ENCODE measurements around the gene FNDC7. TPM values are rescaled to one million over a fixed set of nuclear protein-coding genes. Genes with fewer than 3 reads are reported as not detected.

The FNDC7 gene
- total and polyA plus RNA-seq, 10 of the 15 experiments (the other 5 are each of a cell fraction or from before 2014, with no cell fraction given), result not detected

DNA sequence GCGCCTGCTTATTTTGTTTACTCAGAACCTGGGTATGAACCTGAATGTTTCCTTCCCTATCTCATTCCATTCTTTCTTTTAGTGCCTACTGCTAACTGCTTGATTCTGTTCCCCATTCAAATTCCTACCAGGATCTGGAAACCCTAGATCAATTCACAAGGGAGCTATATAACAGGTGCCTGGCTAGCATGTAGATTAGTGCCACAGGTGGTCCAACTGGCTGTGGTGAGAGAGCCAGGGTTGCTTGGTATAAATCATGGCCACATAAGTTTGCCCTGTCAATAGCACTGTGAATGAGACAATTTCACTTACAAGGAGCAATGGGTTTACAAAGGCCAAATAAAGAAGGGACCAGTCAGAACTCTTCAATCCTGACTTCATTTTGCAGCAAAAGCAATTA, 27.2 kb upstream of the FNDC7 start:
- no TSS peak for BruUV-seq (replicated peaks)
- POLR2A ChIA-PET, result no interaction called here
- SMC1A ChIA-PET (ENCODE audit: uncharacterized antibody, unreplicated experiment), result no interaction called here
- no peak overlapping the region for H3K27ac ChIP-seq (ENCODE audit: control insufficient read depth, insufficient read depth)
- no peak overlapping the region for H3K9ac ChIP-seq (ENCODE audit: control insufficient read depth, insufficient read depth, low read length)
- intact Hi-C loops (cut with micrococcal nuclease; ENCODE audit: unreplicated experiment) (no loop called here), in situ Hi-C loops (cut with MboI) (no loop called here)
- H4K20me1 ChIP-seq (ENCODE audit: control insufficient read depth, insufficient read depth), result no peaks in the 10 kb centered on the region
- ATAC-seq, result no peak
- H3K36me3 ChIP-seq (ENCODE audit: control insufficient read depth in 2 of 2, insufficient read depth in 2 of 2, low read length in 1 of 2), result no peaks in the 10 kb centered on the region
- no peak overlapping the region for H2AFZ ChIP-seq (ENCODE audit: control insufficient read depth, low read depth, low read length)
- H3K4me1 ChIP-seq (ENCODE audit: control insufficient read depth, insufficient read depth, low read length), result no peaks in the 10 kb centered on the region
- TF ChIP-seq PML (IDR thresholded peaks at IDR 0.05; ENCODE audit: low read length), result no peak
- TF ChIP-seq ZBED1 (IDR thresholded peaks at IDR 0.05; ENCODE audit: borderline replicate concordance), result no peak
- no peak for TF ChIP-seq EZH2 (IDR thresholded peaks at IDR 0.05; ENCODE audit: borderline replicate concordance, control insufficient read depth, low read depth, low read length)
- TF ChIP-seq GATAD2B (conservative IDR thresholded peaks at IDR 0.05; ENCODE audit: low read depth), result no peak
- no peak for TF ChIP-seq YBX1 (IDR thresholded peaks at IDR 0.05)
- TF ChIP-seq POU2F2 (IDR thresholded peaks at IDR 0.05; ENCODE audit: borderline replicate concordance, low read depth, low read length), result no peak
- no peak for TF ChIP-seq ATF7 (IDR thresholded peaks at IDR 0.05; ENCODE audit: low read depth)
- TF ChIP-seq MTA2 (IDR thresholded peaks at IDR 0.05; ENCODE audit: low read depth), result no peak
- TF ChIP-seq SRF (IDR thresholded peaks at IDR 0.05; ENCODE audit: low read depth in 2 of 2, low read length in 2 of 2), result no peak
- TF ChIP-seq, protein P1, sequence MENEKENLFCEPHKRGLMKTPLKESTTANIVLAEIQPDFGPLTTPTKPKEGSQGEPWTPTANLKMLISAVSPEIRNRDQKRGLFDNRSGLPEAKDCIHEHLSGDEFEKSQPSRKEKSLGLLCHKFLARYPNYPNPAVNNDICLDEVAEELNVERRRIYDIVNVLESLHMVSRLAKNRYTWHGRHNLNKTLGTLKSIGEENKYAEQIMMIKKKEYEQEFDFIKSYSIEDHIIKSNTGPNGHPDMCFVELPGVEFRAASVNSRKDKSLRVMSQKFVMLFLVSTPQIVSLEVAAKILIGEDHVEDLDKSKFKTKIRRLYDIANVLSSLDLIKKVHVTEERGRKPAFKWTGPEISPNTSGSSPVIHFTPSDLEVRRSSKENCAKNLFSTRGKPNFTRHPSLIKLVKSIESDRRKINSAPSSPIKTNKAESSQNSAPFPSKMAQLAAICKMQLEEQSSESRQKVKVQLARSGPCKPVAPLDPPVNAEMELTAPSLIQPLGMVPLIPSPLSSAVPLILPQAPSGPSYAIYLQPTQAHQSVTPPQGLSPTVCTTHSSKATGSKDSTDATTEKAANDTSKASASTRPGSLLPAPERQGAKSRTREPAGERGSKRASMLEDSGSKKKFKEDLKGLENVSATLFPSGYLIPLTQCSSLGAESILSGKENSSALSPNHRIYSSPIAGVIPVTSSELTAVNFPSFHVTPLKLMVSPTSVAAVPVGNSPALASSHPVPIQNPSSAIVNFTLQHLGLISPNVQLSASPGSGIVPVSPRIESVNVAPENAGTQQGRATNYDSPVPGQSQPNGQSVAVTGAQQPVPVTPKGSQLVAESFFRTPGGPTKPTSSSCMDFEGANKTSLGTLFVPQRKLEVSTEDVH (IDR thresholded peaks at IDR 0.05; ENCODE audit: low read depth, partially characterized antibody), result no peak
- no peak for TF ChIP-seq NRF1 (conservative IDR thresholded peaks at IDR 0.05; ENCODE audit: low read depth, low read length)
- TF ChIP-seq FOS (IDR thresholded peaks at IDR 0.05; ENCODE audit: borderline replicate concordance, extremely low read depth, insufficient read length), result no peak
- TF ChIP-seq SMAD5 (IDR thresholded peaks at IDR 0.05; ENCODE audit: low read depth), result no peak
- TF ChIP-seq MTA3 (IDR thresholded peaks at IDR 0.05; ENCODE audit: borderline replicate concordance, low read length), result no peak
- TF ChIP-seq NR2F1 (conservative IDR thresholded peaks at IDR 0.05), result no peak
- TF ChIP-seq CTCF (IDR thresholded peaks at IDR 0.05 in 2 of 3, conservative IDR thresholded peaks at IDR 0.05 in 1 of 3; ENCODE audit: control insufficient read depth in 2 of 3, extremely low read depth in 1 of 3, insufficient read depth in 1 of 3, low read depth in 3 of 3, low read length in 3 of 3), result no peak
- no peak for TF ChIP-seq SIX5 (IDR thresholded peaks at IDR 0.05; ENCODE audit: low read depth, low read length, severe bottlenecking)
- TF ChIP-seq SKIL (IDR thresholded peaks at IDR 0.05; ENCODE audit: low read depth, poor library complexity, severe bottlenecking), result no peak
- TF ChIP-seq SPI1 (IDR thresholded peaks at IDR 0.05; ENCODE audit: borderline replicate concordance, insufficient read depth, low read depth, low read length), result no peak
- no peak for TF ChIP-seq SUPT20H (IDR thresholded peaks at IDR 0.05; ENCODE audit: borderline replicate concordance, control insufficient read depth, low read depth, low read length)
- FAIRE-seq, result no peak
- no peaks in the 10 kb centered on the region for H3K9me3 ChIP-seq (replicated peaks; ENCODE audit: control insufficient read depth, insufficient read depth, low read length)
- H3K4me3 ChIP-seq, result no peak overlapping the region
- CTCF ChIA-PET, result no interaction called here
- H3K4me2 ChIP-seq (ENCODE audit: control insufficient read depth, insufficient read depth), result no peak overlapping the region
- RAD21 ChIA-PET (ENCODE audit: unreplicated experiment), result no interaction called here
- H3K27me3 ChIP-seq (replicated peaks in 1 of 2; ENCODE audit: control insufficient read depth in 2 of 2, insufficient read depth in 2 of 2, low read length in 1 of 2), result no peaks in the 10 kb centered on the region
- no peaks in the 10 kb centered on the region for H3K79me2 ChIP-seq (ENCODE audit: control insufficient read depth, insufficient read depth, low read length)
- no peak for DNase-seq (ENCODE audit: low read depth, low spot score)
- WGBS (ENCODE audit: insufficient coverage, insufficient replicate concordance, low lambda C conversion rate, missing lambda C conversion rate), result 33% methylated on average over 1 of the region's 1 CpG
